C4-2B (cell line): ENCODE results near the gene EXOSC3.

Experiments
- H3K27ac ChIP-seq: fragments of 450-650 bp; 2 replicates; pipeline ENCODE4 v1.5.1; 2017
- CTCF ChIP-seq: fragments of 450-650 bp; conservative IDR thresholded peaks from 2 replicates; pipeline ENCODE4 v1.5.1; 2017; ENCODE audit warnings: mild to moderate bottlenecking
- ZFX ChIP-seq: fragments of 450-650 bp; IDR thresholded peaks from 2 replicates; pipeline ENCODE4 v1.6.1; 2017

Gene EXOSC3

GRCh38 chr9:37740631-37741328 is 44.1 kb downstream of the EXOSC3 start:
- TF ChIP-seq ZFX (no peak), CTCF (no peak)
- H3K27ac ChIP-seq, result no peak overlapping the region

GRCh38 chr9:37740128-37740527 is 44.7 kb downstream of the EXOSC3 start:
- no peak overlapping the region for H3K27ac ChIP-seq
- TF ChIP-seq ZFX (no peak), CTCF (no peak)

- TF ChIP-seq ZFX (no peak), CTCF (no peak)
- H3K27ac ChIP-seq, result no peak overlapping the region
Measured at GRCh38 chr9:37739222-37739621, 45.6 kb downstream of the EXOSC3 start.

GRCh38 chr9:37732952-37733351 is 51.9 kb downstream of the EXOSC3 start:
- TF ChIP-seq CTCF (no peak), ZFX (no peak)
- no peak overlapping the region for H3K27ac ChIP-seq

GRCh38 chr9:37732086-37732741 is 52.6 kb downstream of the EXOSC3 start:
- TF ChIP-seq CTCF, result no peak
- no peak for TF ChIP-seq ZFX
- no peak overlapping the region for H3K27ac ChIP-seq

GRCh38 chr9:37730839-37731238 is 54.0 kb downstream of the EXOSC3 start:
- H3K27ac ChIP-seq, result no peak overlapping the region
- TF ChIP-seq ZFX, result no peak
- no peak for TF ChIP-seq CTCF

- H3K27ac ChIP-seq, result no peak overlapping the region
- no peak for TF ChIP-seq ZFX
- TF ChIP-seq CTCF, result no peak
Measured at GRCh38 chr9:37730256-37730655, 54.6 kb downstream of the EXOSC3 start.
